HEK293 (cell line): Measurements from ENCODE around the gene DYNLRB2.

Source experiments
- CTCF ChIA-PET: fragments of 350-600 bp; formaldehyde crosslinking; extraction: SDS; loops from one replicate; lab custom pipeline; 2021; ENCODE audit warnings: antibody characterized with exemption; lab: Yijun Ruan, JAX
- POLR2A ChIA-PET: fragments of 300-600 bp; formaldehyde crosslinking; extraction: SDS; loops from one replicate; lab custom pipeline; 2020; ENCODE audit warnings: antibody characterized with exemption, inconsistent platforms; lab: Yijun Ruan, JAX
- H3K27ac ChIP-seq: fragments of 200-500 bp; sonication (Bioruptor generic); 2 replicates; pipeline ENCODE4 v1.5.1; 2014; ENCODE audit warnings: low read depth, low read length, control low read depth, inconsistent platforms; ENCODE audit errors: extremely low read depth
- H3K36me3 ChIP-seq, 2 experiments: fragments of 200-500 bp in 1 of 2; sonication (Bioruptor generic) in 1 of 2; 1 replicate in 1 of 2; 2 replicates in 1 of 2; pipeline ENCODE4 v1.5.1; 2014 to 2017; ENCODE audit warnings: inconsistent platforms in 2 of 2, low read length in 2 of 2; ENCODE audit not compliant: control insufficient read depth in 2 of 2, insufficient read depth in 1 of 2
- H3K4me1 ChIP-seq: fragments of 200-500 bp; sonication (Bioruptor generic); 2 replicates; pipeline ENCODE4 v1.5.1; 2014; ENCODE audit warnings: mild to moderate bottlenecking, low read length, inconsistent platforms; ENCODE audit not compliant: control insufficient read depth, insufficient read depth
- H3K4me3 ChIP-seq: 2 replicates; pipeline ENCODE4 v1.5.1; 2011; ENCODE audit warnings: low read depth, mild to moderate bottlenecking, control low read depth, low read length, moderate library complexity
- H3K9me3 ChIP-seq: fragments of 200-500 bp; sonication (Bioruptor generic); 2 replicates; pipeline ENCODE4 v1.5.1; 2014; ENCODE audit warnings: low read depth, low read length, inconsistent platforms; ENCODE audit not compliant: control insufficient read depth, insufficient read depth
- KLF10 ChIP-seq: fragments of 450-650 bp; IDR thresholded peaks from 2 replicates; pipeline ENCODE4 v1.5.1; 2018; ENCODE audit warnings: missing biosample characterization, mild to moderate bottlenecking, missing genetic modification characterization
- RBAK ChIP-seq: fragments of 450-650 bp; formaldehyde crosslinking; IDR thresholded peaks from 2 replicates; pipeline ENCODE4 v1.5.1; 2016; ENCODE audit warnings: missing biosample characterization, missing genetic modification characterization
- TRIM28 ChIP-seq: IDR thresholded peaks from 2 replicates; pipeline ENCODE4 v1.6.1; 2011; ENCODE audit warnings: low read length, control low read depth, borderline replicate concordance
- ZNF10 ChIP-seq: fragments of 450-650 bp; formaldehyde crosslinking; IDR thresholded peaks from 2 replicates; pipeline ENCODE4 v1.5.1; 2017; ENCODE audit warnings: missing biosample characterization, missing genetic modification characterization
- ZNF138 ChIP-seq: fragments of 450-650 bp; formaldehyde crosslinking; IDR thresholded peaks from 2 replicates; pipeline ENCODE4 v1.5.1; 2016; ENCODE audit warnings: missing biosample characterization, missing genetic modification characterization, borderline replicate concordance
- ZNF184 ChIP-seq: fragments of 450-650 bp; IDR thresholded peaks from 2 replicates; pipeline ENCODE4 v1.5.1; 2018; ENCODE audit warnings: missing biosample characterization, mild to moderate bottlenecking, missing genetic modification characterization
- ZNF211 ChIP-seq: fragments of 450-650 bp; formaldehyde crosslinking; IDR thresholded peaks from 2 replicates; pipeline ENCODE4 v1.5.1; 2016; ENCODE audit warnings: low read depth, missing biosample characterization, missing genetic modification characterization
- ZNF350 ChIP-seq: fragments of 450-650 bp; formaldehyde crosslinking; IDR thresholded peaks from 2 replicates; pipeline ENCODE4 v1.5.0; 2017; ENCODE audit warnings: missing biosample characterization, mild to moderate bottlenecking, missing genetic modification characterization
- ZNF391 ChIP-seq: fragments of 450-650 bp; formaldehyde crosslinking; IDR thresholded peaks from 2 replicates; pipeline ENCODE4 v1.5.1; 2016; ENCODE audit warnings: low read depth, missing biosample characterization, missing genetic modification characterization, borderline replicate concordance
- ZNF404 ChIP-seq: fragments of 450-650 bp; formaldehyde crosslinking; IDR thresholded peaks from 2 replicates; pipeline ENCODE4 v1.5.1; 2017; ENCODE audit warnings: missing biosample characterization, missing genetic modification characterization
- ZNF423 ChIP-seq: fragments of 450-650 bp; formaldehyde crosslinking; IDR thresholded peaks from 2 replicates; pipeline ENCODE4 v1.5.1; 2016; ENCODE audit warnings: missing biosample characterization, missing genetic modification characterization
- ZNF626 ChIP-seq: fragments of 450-650 bp; sonication (Bioruptor Pico); formaldehyde crosslinking; IDR thresholded peaks from 2 replicates; pipeline ENCODE4 v1.5.1; 2018; ENCODE audit warnings: missing biosample characterization, missing genetic modification characterization, inconsistent platforms
- TF ChIP-seq, protein P1 (sequence below): fragments of 450-650 bp; formaldehyde crosslinking; IDR thresholded peaks from 2 replicates; pipeline ENCODE4 v1.5.1; 2016; ENCODE audit warnings: missing biosample characterization, missing genetic modification characterization
- TF ChIP-seq, protein P2 (sequence below): fragments of 450-650 bp; IDR thresholded peaks from 2 replicates; pipeline ENCODE4 v1.5.1; 2018; ENCODE audit warnings: missing biosample characterization, missing genetic modification characterization
- TF ChIP-seq, protein P3 (sequence below): fragments of 450-650 bp; formaldehyde crosslinking; IDR thresholded peaks from 2 replicates; pipeline ENCODE4 v1.5.1; 2016; ENCODE audit warnings: missing biosample characterization, missing genetic modification characterization
- TF ChIP-seq, protein P4 (sequence below): fragments of 450-650 bp; formaldehyde crosslinking; conservative IDR thresholded peaks from 2 replicates; pipeline ENCODE4 v1.5.1; 2016; ENCODE audit warnings: low read depth, missing biosample characterization, missing genetic modification characterization

The DYNLRB2 gene

DNA sequence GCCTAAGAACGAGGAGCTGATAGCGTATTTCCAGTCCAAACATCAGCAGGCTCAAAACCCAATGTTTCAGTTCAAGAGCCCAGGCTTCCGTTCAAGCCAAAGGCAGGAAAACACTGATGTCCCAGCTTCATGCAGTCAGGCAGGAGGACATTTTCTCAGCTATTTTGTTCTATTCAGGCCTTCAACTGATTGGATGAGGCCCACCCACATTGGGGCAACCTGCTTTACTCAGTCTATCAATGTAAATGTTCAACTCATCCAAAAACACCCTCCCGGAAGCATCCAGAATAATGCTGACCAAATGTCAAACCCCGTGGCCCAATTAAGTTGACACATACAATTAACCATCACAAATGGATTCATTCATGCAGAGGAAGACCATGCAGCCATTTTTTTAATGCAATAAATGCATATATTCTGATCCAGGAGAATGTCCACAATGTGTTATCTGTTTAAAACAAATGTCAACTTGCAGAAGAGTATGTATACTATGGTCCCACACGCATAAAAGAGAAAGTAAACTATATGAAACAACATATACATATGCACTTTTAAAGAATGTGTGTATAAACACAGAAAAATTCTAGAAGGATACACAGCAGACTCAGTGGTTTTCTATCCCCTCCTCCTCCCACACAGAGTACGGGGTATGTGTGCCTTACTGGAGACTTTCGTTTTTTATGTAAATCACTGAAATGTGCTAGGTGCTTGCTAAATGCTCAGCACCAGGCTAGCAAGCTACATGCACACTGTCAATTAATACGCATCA lies 28.8 kb upstream of the DYNLRB2 start:
- TF ChIP-seq ZNF10 (tag by site-specific recombination): peak; percentile 97
- TF ChIP-seq, protein P1, sequence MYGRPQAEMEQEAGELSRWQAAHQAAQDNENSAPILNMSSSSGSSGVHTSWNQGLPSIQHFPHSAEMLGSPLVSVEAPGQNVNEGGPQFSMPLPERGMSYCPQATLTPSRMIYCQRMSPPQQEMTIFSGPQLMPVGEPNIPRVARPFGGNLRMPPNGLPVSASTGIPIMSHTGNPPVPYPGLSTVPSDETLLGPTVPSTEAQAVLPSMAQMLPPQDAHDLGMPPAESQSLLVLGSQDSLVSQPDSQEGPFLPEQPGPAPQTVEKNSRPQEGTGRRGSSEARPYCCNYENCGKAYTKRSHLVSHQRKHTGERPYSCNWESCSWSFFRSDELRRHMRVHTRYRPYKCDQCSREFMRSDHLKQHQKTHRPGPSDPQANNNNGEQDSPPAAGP (tag by site-specific recombination): no peak
- CTCF ChIA-PET: interaction anchor here (4.2 kb wide), 1 partner anchor 14 kb away, joined by 21 read pairs; no protein-coding TSS in a partner anchor
- no peaks in the 10 kb centered on the region for H3K36me3 ChIP-seq
- no peak overlapping the region for H3K27ac ChIP-seq
- no peaks in the 10 kb centered on the region for H3K9me3 ChIP-seq
- no peaks in the 10 kb centered on the region for H3K4me1 ChIP-seq
- POLR2A ChIA-PET: interaction anchor here (0.7 kb wide), 1 partner anchor 46 kb away, joined by 3 read pairs; no protein-coding TSS in a partner anchor
- H3K4me3 ChIP-seq: no peak overlapping the region

DNA sequence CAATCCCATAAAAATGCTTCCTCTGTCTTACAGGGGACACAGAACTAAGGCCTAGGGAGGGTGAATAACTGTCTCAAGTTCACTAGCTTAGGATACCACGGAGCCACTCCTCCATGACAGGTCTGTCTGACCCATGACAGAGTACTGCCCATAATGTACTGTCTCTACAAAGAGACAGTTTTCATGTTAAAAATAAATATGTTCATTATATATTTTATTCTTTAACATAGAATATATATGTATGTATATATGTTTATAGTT lies 28.3 kb upstream of the DYNLRB2 start:
- no peak overlapping the region for H3K27ac ChIP-seq
- ChIA-PET CTCF (interaction anchor here (4.2 kb wide), 1 partner anchor 14 kb away, joined by 21 read pairs; no protein-coding TSS in a partner anchor), POLR2A (interaction anchor here (0.7 kb wide), 1 partner anchor 46 kb away, joined by 3 read pairs; no protein-coding TSS in a partner anchor)
- no peaks in the 10 kb centered on the region for H3K9me3 ChIP-seq
- no peaks in the 10 kb centered on the region for H3K36me3 ChIP-seq
- H3K4me1 ChIP-seq: no peaks in the 10 kb centered on the region
- TF ChIP-seq ZNF423 (tag by site-specific recombination) (no peak), ZNF391 (tag by site-specific recombination) (no peak), KLF10 (tag by site-specific recombination) (no peak), ZNF626 (tag by site-specific recombination) (no peak), ZNF138 (tag by site-specific recombination) (no peak), TRIM28 (no peak), ZNF350 (tag by site-specific recombination) (no peak), ZNF184 (tag by site-specific recombination) (no peak), RBAK (tag by site-specific recombination) (no peak), ZNF404 (tag by site-specific recombination) (no peak), ZNF211 (tag by site-specific recombination) (no peak)
- TF ChIP-seq, protein P2, sequence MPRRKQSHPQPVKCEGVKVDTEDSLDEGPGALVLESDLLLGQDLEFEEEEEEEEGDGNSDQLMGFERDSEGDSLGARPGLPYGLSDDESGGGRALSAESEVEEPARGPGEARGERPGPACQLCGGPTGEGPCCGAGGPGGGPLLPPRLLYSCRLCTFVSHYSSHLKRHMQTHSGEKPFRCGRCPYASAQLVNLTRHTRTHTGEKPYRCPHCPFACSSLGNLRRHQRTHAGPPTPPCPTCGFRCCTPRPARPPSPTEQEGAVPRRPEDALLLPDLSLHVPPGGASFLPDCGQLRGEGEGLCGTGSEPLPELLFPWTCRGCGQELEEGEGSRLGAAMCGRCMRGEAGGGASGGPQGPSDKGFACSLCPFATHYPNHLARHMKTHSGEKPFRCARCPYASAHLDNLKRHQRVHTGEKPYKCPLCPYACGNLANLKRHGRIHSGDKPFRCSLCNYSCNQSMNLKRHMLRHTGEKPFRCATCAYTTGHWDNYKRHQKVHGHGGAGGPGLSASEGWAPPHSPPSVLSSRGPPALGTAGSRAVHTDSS (tag by site-specific recombination): no peak
- TF ChIP-seq, protein P3, sequence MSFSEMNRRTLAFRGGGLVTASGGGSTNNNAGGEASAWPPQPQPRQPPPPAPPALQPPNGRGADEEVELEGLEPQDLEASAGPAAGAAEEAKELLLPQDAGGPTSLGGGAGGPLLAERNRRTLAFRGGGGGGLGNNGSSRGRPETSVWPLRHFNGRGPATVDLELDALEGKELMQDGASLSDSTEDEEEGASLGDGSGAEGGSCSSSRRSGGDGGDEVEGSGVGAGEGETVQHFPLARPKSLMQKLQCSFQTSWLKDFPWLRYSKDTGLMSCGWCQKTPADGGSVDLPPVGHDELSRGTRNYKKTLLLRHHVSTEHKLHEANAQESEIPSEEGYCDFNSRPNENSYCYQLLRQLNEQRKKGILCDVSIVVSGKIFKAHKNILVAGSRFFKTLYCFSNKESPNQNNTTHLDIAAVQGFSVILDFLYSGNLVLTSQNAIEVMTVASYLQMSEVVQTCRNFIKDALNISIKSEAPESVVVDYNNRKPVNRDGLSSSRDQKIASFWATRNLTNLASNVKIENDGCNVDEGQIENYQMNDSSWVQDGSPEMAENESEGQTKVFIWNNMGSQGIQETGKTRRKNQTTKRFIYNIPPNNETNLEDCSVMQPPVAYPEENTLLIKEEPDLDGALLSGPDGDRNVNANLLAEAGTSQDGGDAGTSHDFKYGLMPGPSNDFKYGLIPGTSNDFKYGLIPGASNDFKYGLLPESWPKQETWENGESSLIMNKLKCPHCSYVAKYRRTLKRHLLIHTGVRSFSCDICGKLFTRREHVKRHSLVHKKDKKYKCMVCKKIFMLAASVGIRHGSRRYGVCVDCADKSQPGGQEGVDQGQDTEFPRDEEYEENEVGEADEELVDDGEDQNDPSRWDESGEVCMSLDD (tag by site-specific recombination): no peak
- H3K4me3 ChIP-seq: no peak overlapping the region

DNA sequence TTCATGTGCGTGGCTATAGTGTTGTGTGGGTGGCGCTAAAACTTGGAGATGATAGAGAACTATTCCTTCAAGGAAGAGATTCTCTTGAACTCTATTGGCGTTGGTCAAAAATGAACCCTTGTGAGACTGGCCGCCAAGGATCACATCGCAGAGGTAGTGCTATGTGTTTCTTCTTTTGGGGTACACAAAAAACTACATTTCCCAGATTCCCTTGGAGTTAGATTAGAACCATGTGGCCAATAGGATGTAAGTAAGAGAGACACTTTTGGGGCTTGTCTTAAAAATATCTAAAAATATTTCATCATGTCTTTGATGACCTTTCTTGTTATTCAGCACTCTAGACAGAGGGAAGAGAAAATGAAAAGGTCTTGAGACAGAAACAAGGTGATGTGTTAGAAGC lies 25.4 kb upstream of the DYNLRB2 start:
- H3K36me3 ChIP-seq: no peaks in the 10 kb centered on the region
- CTCF ChIA-PET: interaction anchor here (1.3 to 4.2 kb wide), 2 partner anchors 11 kb away, joined by 6 to 21 read pairs; no protein-coding TSS in a partner anchor
- H3K4me1 ChIP-seq: no peaks in the 10 kb centered on the region
- H3K9me3 ChIP-seq: no peaks in the 10 kb centered on the region
- POLR2A ChIA-PET: no interaction called here
- H3K4me3 ChIP-seq: no peak overlapping the region
- TF ChIP-seq, protein P4, sequence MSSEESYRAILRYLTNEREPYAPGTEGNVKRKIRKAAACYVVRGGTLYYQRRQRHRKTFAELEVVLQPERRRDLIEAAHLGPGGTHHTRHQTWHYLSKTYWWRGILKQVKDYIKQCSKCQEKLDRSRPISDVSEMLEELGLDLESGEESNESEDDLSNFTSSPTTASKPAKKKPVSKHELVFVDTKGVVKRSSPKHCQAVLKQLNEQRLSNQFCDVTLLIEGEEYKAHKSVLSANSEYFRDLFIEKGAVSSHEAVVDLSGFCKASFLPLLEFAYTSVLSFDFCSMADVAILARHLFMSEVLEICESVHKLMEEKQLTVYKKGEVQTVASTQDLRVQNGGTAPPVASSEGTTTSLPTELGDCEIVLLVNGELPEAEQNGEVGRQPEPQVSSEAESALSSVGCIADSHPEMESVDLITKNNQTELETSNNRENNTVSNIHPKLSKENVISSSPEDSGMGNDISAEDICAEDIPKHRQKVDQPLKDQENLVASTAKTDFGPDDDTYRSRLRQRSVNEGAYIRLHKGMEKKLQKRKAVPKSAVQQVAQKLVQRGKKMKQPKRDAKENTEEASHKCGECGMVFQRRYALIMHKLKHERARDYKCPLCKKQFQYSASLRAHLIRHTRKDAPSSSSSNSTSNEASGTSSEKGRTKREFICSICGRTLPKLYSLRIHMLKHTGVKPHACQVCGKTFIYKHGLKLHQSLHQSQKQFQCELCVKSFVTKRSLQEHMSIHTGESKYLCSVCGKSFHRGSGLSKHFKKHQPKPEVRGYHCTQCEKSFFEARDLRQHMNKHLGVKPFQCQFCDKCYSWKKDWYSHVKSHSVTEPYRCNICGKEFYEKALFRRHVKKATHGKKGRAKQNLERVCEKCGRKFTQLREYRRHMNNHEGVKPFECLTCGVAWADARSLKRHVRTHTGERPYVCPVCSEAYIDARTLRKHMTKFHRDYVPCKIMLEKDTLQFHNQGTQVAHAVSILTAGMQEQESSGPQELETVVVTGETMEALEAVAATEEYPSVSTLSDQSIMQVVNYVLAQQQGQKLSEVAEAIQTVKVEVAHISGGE (tag by site-specific recombination): no peak
- H3K27ac ChIP-seq: no peak overlapping the region
